Naive B cell (primary cell): ENCODE measurements around the gene RNF114. TPM values are rescaled to one million over a fixed set of nuclear protein-coding genes. Genes with fewer than 3 reads are reported as not detected.

Source experiments
- ATAC-seq, 2 donors: fragments of 150-1000 bp; cut with Tn5 transposase; 2 replicates each; pipeline ENCODE4 v1.10.0; 2021; ENCODE audit warnings: low read depth in 2 of 2, mild to moderate bottlenecking in 2 of 2, moderate library complexity in 2 of 2
- DNase-seq: peaks from one replicate; pipeline ENCODE4 v3.0.0; 2022
- H3K27ac Mint-ChIP-seq, 6 donors: one replicate each; pipeline ENCODE4 v1.8.0; 2020 to 2022; ENCODE audit warnings: mild to moderate bottlenecking in 6 of 6, mixed read lengths in 6 of 6, moderate library complexity in 5 of 6, inconsistent platforms in 2 of 6
- H3K27me3 Mint-ChIP-seq, 3 donors: one replicate each; pipeline ENCODE4 v1.8.0; 2021 to 2022; ENCODE audit warnings: mixed read lengths in 3 of 3, mild to moderate bottlenecking in 1 of 3
- H3K36me3 Mint-ChIP-seq, 2 donors: one replicate each; pipeline ENCODE4 v1.8.0; 2020 to 2022; ENCODE audit warnings: mixed read lengths in 2 of 2, inconsistent platforms in 1 of 2, mild to moderate bottlenecking in 1 of 2
- H3K4me1 Mint-ChIP-seq, 3 donors: one replicate each; pipeline ENCODE4 v1.8.0; 2020 to 2022; ENCODE audit warnings: mixed read lengths in 3 of 3, inconsistent platforms in 1 of 3, mild to moderate bottlenecking in 1 of 3, moderate library complexity in 1 of 3
- H3K4me3 Mint-ChIP-seq, 8 donors: one replicate each; pipeline ENCODE4 v1.8.0; 2020 to 2022; ENCODE audit warnings: mild to moderate bottlenecking in 8 of 8, mixed read lengths in 8 of 8, moderate library complexity in 8 of 8, inconsistent platforms in 2 of 8
- H3K9me3 Mint-ChIP-seq, 7 donors: one replicate each; pipeline ENCODE4 v1.8.0; 2020 to 2022; ENCODE audit warnings: mixed read lengths in 7 of 7, mild to moderate bottlenecking in 5 of 7, inconsistent platforms in 2 of 7, moderate library complexity in 1 of 7
- polyA plus RNA-seq, 6 donors: library from polyadenylated mRNA; unstranded; fragments of 300-500 nt; fragmentation: Illumina TruSeq; gene quantifications; one replicate each; pipeline ENCODE4 v1.2.3, GENCODE V29; 2021; ENCODE audit warnings: low read depth in 6 of 6

RNF114 gene
- 100 to 1,000 TPM in 5 of 6 donors, 10 to 100 TPM in 1; 96.6 to 137 (median 122) TPM for polyA plus RNA-seq

GRCh38 chr20:49936153-49937026 lies at the start of gene RNF114:
Gene RNF114 (plus strand): TSS chr20:49936397. CDS start chr20:49936413, 16 bp downstream.
- DNase-seq (peak; percentile 83), ATAC-seq (peak; percentile 81 to 82)
- Mint-ChIP-seq H3K27ac (peak within 1 kb of the TSS; percentile 95 to 98 (median 96)), H3K36me3 (no peaks in the 10 kb centered on the region), H3K4me3 (peak within 1 kb of the TSS; percentile 94 to 98 (median 98)), H3K9me3 (no peaks in the 10 kb centered on the region), H3K4me1 (peaks cover 45 to 61% (median 55%) of the 10 kb centered on the region in 3 donors), H3K27me3 (no peaks in the 10 kb centered on the region)

- ATAC-seq (no peak), DNase-seq (no peak)
- Mint-ChIP-seq H3K36me3 (peaks cover 0 to 36% of the 10 kb centered on the region in 2 donors), H3K4me3 (no peak overlapping the region), H3K4me1 (peaks cover 5 to 20% (median 14%) of the 10 kb centered on the region in 3 donors), H3K9me3 (no peaks in the 10 kb centered on the region), H3K27me3 (no peaks in the 10 kb centered on the region), H3K27ac (peak overlapping the region in 4 of 6 donors; percentile 12 to 87 (median 54))
Observed at GRCh38 chr20:49886571-49887213, 49.5 kb upstream of the RNF114 start.

GRCh38 chr20:49887251-49888211 lies 48.7 kb upstream of the RNF114 start:
- peaks cover 5 to 20% (median 14%) of the 10 kb centered on the region in 3 donors for H3K4me1 Mint-ChIP-seq
- H3K36me3 Mint-ChIP-seq, result peaks cover 0 to 29% of the 10 kb centered on the region in 2 donors
- H3K9me3 Mint-ChIP-seq, result no peaks in the 10 kb centered on the region
- no peaks in the 10 kb centered on the region for H3K27me3 Mint-ChIP-seq
- DNase-seq, result no peak
- ATAC-seq, result no peak
- H3K27ac Mint-ChIP-seq, result peak overlapping the region in 3 of 6 donors; percentile 22 to 89 (median 77)
- peak overlapping the region in 1 of 8 donors; percentile 73 for H3K4me3 Mint-ChIP-seq

- H3K4me1 Mint-ChIP-seq, result peaks cover 5 to 20% (median 14%) of the 10 kb centered on the region in 3 donors
- ATAC-seq, result peak; percentile 63
- DNase-seq, result peak; percentile 27
- H3K9me3 Mint-ChIP-seq, result no peaks in the 10 kb centered on the region
- peak overlapping the region in 3 of 6 donors; percentile 43 to 69 (median 57) for H3K27ac Mint-ChIP-seq
- H3K27me3 Mint-ChIP-seq, result no peaks in the 10 kb centered on the region
- H3K4me3 Mint-ChIP-seq, result no peak overlapping the region
- peaks cover 0 to 26% of the 10 kb centered on the region in 2 donors for H3K36me3 Mint-ChIP-seq
Observed at GRCh38 chr20:49888212-49889000, 47.8 kb upstream of the RNF114 start.

- Mint-ChIP-seq H3K27me3 (no peaks in the 10 kb centered on the region), H3K4me3 (no peak overlapping the region), H3K27ac (peak overlapping the region in 3 of 6 donors; percentile 43 to 65 (median 51)), H3K36me3 (peaks cover 0 to 21% of the 10 kb centered on the region in 2 donors), H3K4me1 (peaks cover 9 to 20% (median 16%) of the 10 kb centered on the region in 3 donors), H3K9me3 (no peaks in the 10 kb centered on the region)
- ATAC-seq (no peak), DNase-seq (no peak)
Observed at GRCh38 chr20:49889001-49889934, 46.9 kb upstream of the RNF114 start.

GRCh38 chr20:49889935-49890333 lies 46.3 kb upstream of the RNF114 start:
- Mint-ChIP-seq H3K4me1 (peaks cover 12 to 20% (median 17%) of the 10 kb centered on the region in 3 donors), H3K27ac (peak overlapping the region in 4 of 6 donors; percentile 16 to 67 (median 21)), H3K9me3 (no peaks in the 10 kb centered on the region), H3K4me3 (no peak overlapping the region), H3K36me3 (peaks cover 0 to 21% of the 10 kb centered on the region in 2 donors), H3K27me3 (no peaks in the 10 kb centered on the region)
- no peak for ATAC-seq
- no peak for DNase-seq

- Mint-ChIP-seq H3K4me1 (peaks cover 13 to 20% (median 17%) of the 10 kb centered on the region in 3 donors), H3K4me3 (no peak overlapping the region), H3K27ac (peak overlapping the region in 3 of 6 donors; percentile 18 to 67 (median 42)), H3K27me3 (no peaks in the 10 kb centered on the region), H3K36me3 (peaks cover 0 to 21% of the 10 kb centered on the region in 2 donors), H3K9me3 (no peaks in the 10 kb centered on the region)
- ATAC-seq (no peak), DNase-seq (no peak)
Observed at GRCh38 chr20:49890471-49891361, 45.5 kb upstream of the RNF114 start.

- no peaks in the 10 kb centered on the region for H3K27me3 Mint-ChIP-seq
- peak overlapping the region in 1 of 8 donors; percentile 59 for H3K4me3 Mint-ChIP-seq
- peaks cover 13 to 20% (median 13%) of the 10 kb centered on the region in 3 donors for H3K4me1 Mint-ChIP-seq
- ATAC-seq (no peak), DNase-seq (no peak)
- H3K27ac Mint-ChIP-seq, result peak overlapping the region in 2 of 6 donors; percentile 41 to 42
- peaks cover 0 to 13% of the 10 kb centered on the region in 2 donors for H3K36me3 Mint-ChIP-seq
- no peaks in the 10 kb centered on the region for H3K9me3 Mint-ChIP-seq
Observed at GRCh38 chr20:49891476-49892110, 44.6 kb upstream of the RNF114 start.

- H3K4me1 Mint-ChIP-seq, result peaks cover 13 to 20% (median 14%) of the 10 kb centered on the region in 3 donors
- no peak overlapping the region for H3K4me3 Mint-ChIP-seq
- H3K36me3 Mint-ChIP-seq, result peaks cover 0 to 11% of the 10 kb centered on the region in 2 donors
- no peaks in the 10 kb centered on the region for H3K27me3 Mint-ChIP-seq
- ATAC-seq, result no peak
- no peak for DNase-seq
- H3K27ac Mint-ChIP-seq, result peak overlapping the region in 1 of 6 donors; percentile 85
- H3K9me3 Mint-ChIP-seq, result no peaks in the 10 kb centered on the region
Observed at GRCh38 chr20:49892260-49892659, 43.9 kb upstream of the RNF114 start.

GRCh38 chr20:49892817-49893216 lies 43.4 kb upstream of the RNF114 start:
- Mint-ChIP-seq H3K9me3 (no peaks in the 10 kb centered on the region), H3K4me3 (no peak overlapping the region), H3K27me3 (no peaks in the 10 kb centered on the region), H3K27ac (peak overlapping the region in 2 of 6 donors; percentile 27 to 47), H3K4me1 (peaks cover 13 to 18% (median 15%) of the 10 kb centered on the region in 3 donors), H3K36me3 (peaks cover 0 to 11% of the 10 kb centered on the region in 2 donors)
- no peak for ATAC-seq
- DNase-seq, result no peak
